GM19395 (cell line): ENCODE data around the gene ZSWIM7.
"Not testable (repeated sequence)": the region's sequence is repeated elsewhere in the genome, so short reads cannot be mapped to it uniquely, and the experiment has no call there.

ENCODE experiments used
- ATAC-seq: cut with Tn5 transposase; IDR thresholded peaks from one replicate; pipeline ENCODE4 v1.9.1; 2021; ENCODE audit warnings: mild to moderate bottlenecking, moderate library complexity; ENCODE audit not compliant: unreplicated experiment

Gene ZSWIM7

GRCh38 chr17:15958484-15958854 is 41.0 kb downstream of the ZSWIM7 start:
- ATAC-seq, result no peak

GRCh38 chr17:15957608-15958307 is 41.7 kb downstream of the ZSWIM7 start:
- ATAC-seq, result no peak

- ATAC-seq, result no peak
Measured at GRCh38 chr17:15957206-15957605, 42.3 kb downstream of the ZSWIM7 start.

- ATAC-seq, result no peak
Measured at GRCh38 chr17:15955793-15956541, 43.5 kb downstream of the ZSWIM7 start.

- no peak for ATAC-seq
Measured at GRCh38 chr17:15954222-15954621, 45.3 kb downstream of the ZSWIM7 start.

GRCh38 chr17:15952916-15953790 is 46.4 kb downstream of the ZSWIM7 start:
- no peak for ATAC-seq

GRCh38 chr17:15952048-15952532 is 47.4 kb downstream of the ZSWIM7 start:
- no peak for ATAC-seq

GRCh38 chr17:15951368-15952047 is 48.0 kb downstream of the ZSWIM7 start:
- ATAC-seq, result no peak

GRCh38 chr17:15947976-15948752 is 51.3 kb downstream of the ZSWIM7 start:
- no peak for ATAC-seq

GRCh38 chr17:15947271-15947670 is 52.2 kb downstream of the ZSWIM7 start:
- ATAC-seq, result no peak

- ATAC-seq, result no peak
Measured at GRCh38 chr17:15946611-15947120, 52.8 kb downstream of the ZSWIM7 start.

- no peak for ATAC-seq
Measured at GRCh38 chr17:15945527-15946191, 53.8 kb downstream of the ZSWIM7 start.

- ATAC-seq, result no peak
Measured at GRCh38 chr17:15944759-15945526, 54.6 kb downstream of the ZSWIM7 start, which contains the start of gene ADORA2B. Gene ADORA2B, plus strand, starts transcription at chr17:15945130. Its CDS starts 119 bp downstream, at chr17:15945249.

- no peak for ATAC-seq
Measured at GRCh38 chr17:15943971-15944758, 55.3 kb downstream of the ZSWIM7 start.

- ATAC-seq, result no peak
Measured at GRCh38 chr17:15942207-15942833, 57.2 kb downstream of the ZSWIM7 start.

- ATAC-seq, result no peak
Measured at GRCh38 chr17:15941781-15942180, 57.7 kb downstream of the ZSWIM7 start.

GRCh38 chr17:15936481-15936880 is 63.0 kb downstream of the ZSWIM7 start:
- ATAC-seq, result not testable (repeated sequence)
